ENCODE results near the gene TGFB1I1.

TGFB1I1 gene

DNA sequence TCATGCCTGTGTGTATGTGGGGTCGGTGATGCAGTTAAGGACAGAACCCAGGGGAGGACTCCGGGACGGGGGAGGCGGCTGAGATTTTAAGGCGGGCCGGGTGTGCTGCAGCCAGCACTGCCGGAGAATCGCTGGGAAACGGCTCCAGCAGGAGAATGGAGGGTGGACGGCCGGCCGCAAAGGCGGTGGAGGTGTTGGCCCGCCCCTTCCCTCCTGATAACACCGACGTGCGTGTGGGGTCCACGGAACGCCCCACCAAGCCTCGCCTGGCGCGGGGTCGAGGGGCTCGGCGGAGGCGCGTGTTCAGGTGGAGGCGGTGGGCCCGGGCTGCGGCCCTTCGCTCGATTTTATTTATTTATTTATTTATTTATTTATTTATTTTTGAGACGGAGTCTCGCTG, 30.0 kb upstream of the TGFB1I1 start:
- TF ChIP-seq, protein P1, sequence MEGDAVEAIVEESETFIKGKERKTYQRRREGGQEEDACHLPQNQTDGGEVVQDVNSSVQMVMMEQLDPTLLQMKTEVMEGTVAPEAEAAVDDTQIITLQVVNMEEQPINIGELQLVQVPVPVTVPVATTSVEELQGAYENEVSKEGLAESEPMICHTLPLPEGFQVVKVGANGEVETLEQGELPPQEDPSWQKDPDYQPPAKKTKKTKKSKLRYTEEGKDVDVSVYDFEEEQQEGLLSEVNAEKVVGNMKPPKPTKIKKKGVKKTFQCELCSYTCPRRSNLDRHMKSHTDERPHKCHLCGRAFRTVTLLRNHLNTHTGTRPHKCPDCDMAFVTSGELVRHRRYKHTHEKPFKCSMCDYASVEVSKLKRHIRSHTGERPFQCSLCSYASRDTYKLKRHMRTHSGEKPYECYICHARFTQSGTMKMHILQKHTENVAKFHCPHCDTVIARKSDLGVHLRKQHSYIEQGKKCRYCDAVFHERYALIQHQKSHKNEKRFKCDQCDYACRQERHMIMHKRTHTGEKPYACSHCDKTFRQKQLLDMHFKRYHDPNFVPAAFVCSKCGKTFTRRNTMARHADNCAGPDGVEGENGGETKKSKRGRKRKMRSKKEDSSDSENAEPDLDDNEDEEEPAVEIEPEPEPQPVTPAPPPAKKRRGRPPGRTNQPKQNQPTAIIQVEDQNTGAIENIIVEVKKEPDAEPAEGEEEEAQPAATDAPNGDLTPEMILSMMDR (IDR thresholded peaks at IDR 0.05), result no peak

DNA sequence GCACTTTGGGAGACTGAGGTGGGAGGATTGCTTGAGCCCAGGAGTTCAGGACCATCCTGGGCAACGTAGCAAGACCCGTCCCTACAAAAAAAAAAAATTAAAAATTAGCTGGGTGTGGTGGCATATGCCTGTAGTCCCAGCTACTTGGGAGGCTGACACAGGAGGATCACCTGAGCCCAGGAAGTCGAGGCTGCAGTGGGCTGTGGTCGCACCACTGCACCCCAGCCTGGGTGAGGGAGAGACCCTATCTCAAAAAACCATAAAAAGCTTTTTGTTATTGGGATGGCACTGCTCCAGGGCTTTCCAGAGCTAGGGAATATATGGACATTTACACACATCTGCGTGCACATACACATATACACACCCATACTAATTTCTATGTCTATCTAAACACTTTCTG, 20.8 kb upstream of the TGFB1I1 start:
- TF ChIP-seq, protein P1 (IDR thresholded peaks at IDR 0.05), result no peak

DNA sequence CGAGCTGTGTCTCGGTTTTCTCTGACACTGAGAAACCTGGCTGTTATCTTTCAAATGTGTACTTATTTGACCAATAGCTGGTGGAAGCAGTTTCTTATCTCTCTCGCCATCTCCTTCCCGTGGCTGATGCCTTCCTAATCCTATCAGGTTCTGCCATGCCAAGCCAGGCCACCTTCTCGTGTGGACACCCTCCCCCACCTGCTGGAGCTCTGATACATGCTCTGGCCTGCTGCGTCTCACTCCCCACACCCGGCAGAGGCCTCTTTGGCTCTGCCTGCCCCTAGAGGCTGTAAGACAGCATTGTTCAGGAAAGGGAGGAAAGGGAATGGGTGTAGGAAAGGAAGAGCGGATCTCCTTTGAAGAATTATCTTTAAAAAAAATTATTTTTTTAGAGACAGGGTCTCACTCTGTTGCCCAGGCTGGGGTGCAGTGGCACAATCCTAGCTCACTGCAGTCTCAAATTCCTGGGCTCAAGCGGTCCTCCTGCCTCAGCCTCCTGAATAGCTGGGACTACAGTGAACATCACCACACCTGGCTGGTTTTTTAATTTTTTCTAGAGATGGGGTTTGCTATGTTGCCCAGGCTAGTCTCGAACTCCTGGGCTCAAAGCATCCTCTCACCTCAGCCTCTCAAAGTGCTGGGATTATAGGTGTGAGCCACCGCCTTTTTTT, 20.1 kb upstream of the TGFB1I1 start:
- TF ChIP-seq, protein P1 (IDR thresholded peaks at IDR 0.05), result peak; percentile 65

DNA sequence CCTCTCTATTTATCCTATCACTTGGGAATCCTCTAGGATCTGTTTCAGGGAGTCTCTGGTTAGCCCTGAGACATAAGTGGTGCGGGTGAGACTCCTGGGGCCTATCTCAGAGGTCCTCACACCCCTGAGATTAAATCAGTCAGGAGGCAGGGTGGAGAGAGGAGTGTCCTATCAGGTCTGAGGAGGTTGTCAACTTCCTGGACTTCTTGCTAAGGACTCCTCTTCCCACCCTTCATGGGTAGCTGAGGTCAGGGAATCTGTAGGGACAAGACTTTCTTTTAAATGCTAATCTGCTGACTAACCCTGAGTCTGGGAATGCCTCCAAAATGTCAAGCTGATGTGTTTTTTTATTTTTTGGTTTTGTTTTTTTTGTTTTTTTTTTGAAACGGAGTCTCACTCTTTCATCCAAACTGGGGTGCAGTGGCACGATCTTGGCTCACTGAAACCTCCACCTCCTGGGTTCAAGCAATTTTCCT, 19.3 kb upstream of the TGFB1I1 start:
- TF ChIP-seq, protein P1 (IDR thresholded peaks at IDR 0.05), result no peak

DNA sequence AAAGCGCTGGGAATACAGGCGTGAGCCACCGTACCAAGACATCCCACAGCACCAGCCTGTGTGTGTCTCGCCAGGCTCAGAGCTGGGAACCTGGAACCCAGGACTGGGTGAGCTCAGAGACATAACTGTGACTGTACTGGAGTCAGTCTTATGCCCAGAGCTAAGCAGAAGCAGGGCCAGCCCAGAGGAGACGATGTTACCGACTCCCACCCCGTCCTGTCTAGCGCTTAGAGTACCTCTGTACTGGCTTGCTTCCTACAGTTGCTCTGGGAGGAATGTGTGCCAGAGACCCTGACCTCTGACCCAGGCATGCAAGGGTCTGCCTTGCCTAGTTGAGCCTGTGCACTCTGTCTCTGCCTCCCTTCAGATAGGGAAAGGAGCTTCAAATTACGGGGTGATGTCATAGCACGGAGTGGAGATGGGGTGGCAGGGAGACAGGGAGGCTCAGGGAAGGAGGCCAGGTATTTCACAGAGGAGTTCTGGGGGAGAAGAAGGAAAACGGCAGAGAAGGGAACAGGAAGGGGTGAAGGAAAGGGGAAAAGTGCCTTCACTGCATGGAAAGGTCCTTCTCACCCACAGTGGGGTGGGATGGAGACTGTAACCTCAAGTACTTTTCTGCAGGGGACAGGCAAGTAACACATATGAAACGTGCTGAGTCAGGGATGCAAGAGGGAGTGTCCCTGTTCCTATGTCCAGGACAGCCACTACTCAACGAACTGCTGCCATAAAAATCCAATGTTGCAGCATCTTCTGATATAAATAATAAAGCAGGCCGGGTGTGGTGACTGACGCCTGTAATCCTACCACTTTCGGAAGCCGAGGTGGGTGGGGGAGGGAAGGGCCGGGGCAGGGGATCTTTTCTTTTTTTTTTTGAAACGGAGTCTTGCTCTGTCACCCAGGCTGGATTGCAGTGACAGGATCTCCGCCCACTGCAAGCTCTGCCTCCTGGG, 18.4 kb upstream of the TGFB1I1 start:
- TF ChIP-seq, protein P1 (IDR thresholded peaks at IDR 0.05), result no peak

DNA sequence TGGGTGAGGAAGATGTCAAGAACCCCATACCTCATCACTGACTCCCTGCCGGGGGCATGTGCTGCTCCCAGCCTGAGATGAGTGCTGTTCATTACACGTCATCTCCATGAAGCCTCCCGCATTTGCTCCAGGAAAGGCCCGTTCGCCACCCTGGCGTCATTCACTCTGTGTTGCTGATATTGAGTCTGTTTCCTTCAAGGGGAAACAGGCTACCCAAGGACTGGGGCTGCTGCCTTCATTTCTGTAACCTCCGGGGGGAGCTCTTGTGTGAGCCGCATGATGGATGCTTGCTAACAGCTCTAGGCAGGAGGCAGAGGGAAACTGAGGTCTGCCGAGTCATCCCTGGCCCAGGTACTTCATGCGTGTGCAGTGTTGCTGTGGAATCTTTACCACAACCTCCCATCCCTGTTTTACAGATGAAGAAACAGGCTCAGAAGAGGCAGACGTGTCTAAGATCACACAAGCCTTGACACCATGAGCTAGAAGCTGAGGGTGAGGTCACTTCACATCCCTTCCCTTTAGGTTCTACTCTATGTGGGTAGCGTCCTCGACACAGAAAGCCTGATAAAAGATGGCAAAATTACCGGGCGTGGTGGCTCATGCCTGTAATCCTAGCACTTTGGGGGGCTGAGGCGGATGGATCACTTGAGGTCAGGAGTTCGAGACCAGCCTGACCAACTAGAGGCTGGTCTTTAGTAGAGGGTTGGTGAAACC, 16.2 kb upstream of the TGFB1I1 start:
- TF ChIP-seq, protein P1 (IDR thresholded peaks at IDR 0.05), result peak; percentile 23; the same call in 1 of the 2 replicates

DNA sequence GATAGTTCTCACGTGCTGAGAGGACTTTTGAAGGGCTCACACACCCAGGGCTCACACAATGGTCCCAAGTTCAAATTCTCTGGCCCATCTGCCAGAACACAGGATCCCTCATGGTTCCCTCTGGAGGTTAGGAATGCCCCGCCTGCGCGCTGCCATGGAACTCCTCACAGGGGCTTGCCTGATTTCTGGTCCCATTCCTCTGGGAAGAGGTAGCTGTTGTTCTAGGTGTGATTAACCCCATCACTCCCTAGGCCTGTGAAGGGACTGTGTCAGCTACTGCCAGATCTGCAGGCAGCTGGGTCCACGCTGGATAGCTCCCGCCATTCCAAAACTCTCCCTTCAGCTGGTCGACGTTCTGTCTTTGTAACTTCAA, 15.0 kb upstream of the TGFB1I1 start:
- TF ChIP-seq, protein P1 (IDR thresholded peaks at IDR 0.05), result no peak

All from LNCAP (cell line).